ENCODE results near the gene TC2N. TPM values are rescaled to one million over a fixed set of nuclear protein-coding genes. Genes with fewer than 3 reads are reported as not detected.
"Not testable (repeated sequence)": the region's sequence is repeated elsewhere in the genome, so short reads cannot be mapped to it uniquely, and the experiment has no call there.

TC2N gene
- polyA plus RNA-seq, 3 donors = 12.1 to 68.2 (median 33.3) TPM

DNA sequence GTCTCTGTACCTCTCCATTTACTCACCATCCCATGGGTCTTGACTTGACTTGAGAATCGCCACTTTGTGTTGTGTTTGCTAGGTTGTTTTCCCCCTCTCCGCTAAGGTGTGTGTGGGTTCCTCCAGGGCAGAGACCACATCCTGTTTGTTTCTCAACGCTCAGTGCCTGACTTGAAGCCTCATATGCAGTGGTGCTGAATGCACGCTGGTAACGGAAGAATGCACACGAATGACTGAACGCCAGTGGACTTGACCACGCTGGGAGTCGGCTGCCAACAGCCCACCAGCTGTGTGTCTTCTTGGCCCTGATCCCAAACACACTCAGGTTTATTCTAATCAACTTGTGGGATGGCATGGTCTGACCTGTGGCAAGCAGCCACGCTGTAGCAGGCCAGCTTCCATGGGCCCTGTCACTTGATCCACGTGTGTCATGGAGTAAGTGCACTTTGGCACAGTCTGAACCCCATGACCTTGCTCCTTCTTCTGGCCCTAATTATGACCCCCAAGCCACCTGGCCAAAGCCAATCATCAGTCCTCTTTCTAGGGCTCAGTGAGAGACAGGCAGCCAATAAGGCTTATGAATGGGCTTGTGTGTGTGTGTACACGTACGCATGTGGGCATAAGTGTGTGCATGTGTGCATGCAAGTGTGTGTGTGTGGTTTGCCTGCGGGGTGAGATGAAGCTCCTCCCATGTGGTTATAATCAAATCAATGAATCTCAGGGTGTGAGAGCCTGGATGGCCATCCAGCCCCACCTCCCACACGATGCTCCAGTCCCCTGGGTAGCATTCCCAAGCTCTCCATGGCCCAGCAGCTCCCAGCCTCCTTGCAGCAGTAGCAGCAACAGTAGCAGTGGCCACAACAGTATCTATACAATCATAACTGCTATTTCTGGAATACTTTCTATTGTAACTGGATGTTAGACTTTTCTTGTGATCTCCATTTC, 6.4 kb upstream of the TC2N start:
- no peak overlapping the region for H3K27ac ChIP-seq (ENCODE audit: low read depth, low read length)
- 47 to 62% (median 57%) methylated on average over 15 of the region's 15 CpGs for whole genome bisulfite sequencing, 3 donors

DNA sequence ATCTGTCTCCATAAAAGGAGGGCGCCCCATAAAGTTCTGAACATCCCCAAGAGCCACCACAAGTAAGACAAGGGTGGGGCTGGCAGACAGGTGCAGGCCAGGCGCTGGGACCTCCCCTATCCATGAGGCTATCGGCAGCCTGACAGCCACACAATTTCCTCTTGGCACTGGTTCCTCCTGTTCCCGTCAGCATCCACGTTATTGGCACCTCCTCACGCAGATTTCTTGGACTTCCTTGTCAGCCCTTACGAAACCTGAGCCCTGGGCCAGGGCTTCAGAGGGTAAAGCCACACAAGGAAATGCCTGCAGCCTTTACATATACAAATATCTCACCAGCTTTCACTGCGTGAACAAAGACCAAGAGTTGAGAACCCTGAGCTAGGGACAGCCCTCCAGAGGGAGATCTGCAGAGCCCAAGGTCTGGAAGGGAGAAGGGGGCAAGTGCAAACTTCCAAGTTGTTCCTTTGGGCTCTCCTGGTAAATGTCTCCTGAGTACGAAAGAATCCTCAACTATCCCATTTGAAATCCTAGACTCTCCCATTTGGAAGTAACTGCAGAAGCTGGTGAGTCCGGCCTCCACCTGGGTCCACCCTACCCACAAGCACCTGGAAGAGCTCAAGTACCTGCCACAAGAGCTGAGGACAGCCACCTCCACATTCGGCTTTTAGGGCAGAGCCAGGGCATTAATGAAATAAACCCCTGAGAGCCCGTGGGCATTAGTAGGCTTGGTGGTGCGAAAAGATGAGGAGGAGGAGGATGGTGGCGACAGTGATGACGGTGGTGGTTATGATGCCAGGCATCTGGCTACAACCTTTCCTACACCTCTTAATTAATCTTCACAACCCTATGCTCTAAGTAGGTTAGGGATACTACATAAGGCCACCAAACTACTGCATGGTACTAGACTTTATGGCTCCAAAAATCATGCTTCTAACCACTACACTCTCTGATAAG, 5.5 kb upstream of the TC2N start:
- no peak overlapping the region for H3K27ac ChIP-seq (ENCODE audit: low read depth, low read length)
- WGBS, 3 donors = 42 to 48% (median 47%) methylated on average over 15 of the region's 15 CpGs

DNA sequence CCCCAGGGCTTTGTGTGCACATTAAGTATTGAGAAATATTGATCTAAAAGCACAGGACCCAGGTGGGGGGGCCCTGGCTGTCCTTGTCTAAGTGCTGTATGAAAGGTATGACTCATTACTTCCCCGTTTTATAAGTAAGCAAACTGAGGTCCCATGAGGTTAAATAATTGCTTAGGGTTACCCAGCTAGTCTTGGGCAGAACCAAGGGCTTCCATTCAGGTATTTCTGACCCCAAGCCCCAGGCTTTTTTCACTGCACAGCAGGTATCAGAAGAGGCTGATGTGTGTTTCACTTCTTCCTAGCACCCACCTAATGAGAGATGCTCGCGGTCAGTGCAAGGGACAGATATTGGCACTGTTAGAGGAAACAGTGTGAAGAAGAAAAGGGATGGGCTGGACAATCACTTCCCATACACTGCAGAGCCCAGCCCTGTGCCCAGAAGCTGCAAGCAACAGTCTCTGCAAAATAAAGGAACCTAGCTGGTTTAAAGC, 4.7 kb upstream of the TC2N start:
- WGBS, 3 donors = 19 to 24% (median 23%) methylated on average over 3 of the region's 3 CpGs

DNA sequence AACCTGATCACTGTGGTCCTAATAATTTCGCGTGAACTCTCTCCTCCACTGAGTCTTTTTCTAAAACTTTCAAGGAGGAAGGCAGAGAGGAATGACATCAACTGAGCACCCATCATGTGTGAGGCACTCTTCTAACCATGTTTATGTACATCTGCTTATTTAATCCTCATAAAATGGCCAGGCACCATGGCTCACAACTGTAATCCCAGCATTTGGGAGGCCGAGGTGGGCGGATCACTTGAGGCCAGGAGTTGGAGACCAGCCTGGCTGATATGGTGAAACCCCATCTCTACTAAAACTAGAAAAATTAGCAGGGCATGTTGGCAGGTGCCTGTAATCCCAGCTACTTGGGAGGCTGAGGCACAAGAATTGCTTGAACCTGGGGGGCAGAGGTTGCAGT, 4.1 kb upstream of the TC2N start:
- not testable (repeated sequence) for H3K27ac ChIP-seq (ENCODE audit: low read depth, low read length)
- WGBS, 3 donors = 73 to 98% (median 83%) methylated on average over 4 of the region's 4 CpGs

More for the DNA sequence above, 4.7 kb upstream of the TC2N start:
- H3K27ac ChIP-seq (ENCODE audit: low read depth, low read length) = no peak overlapping the region

DNA sequence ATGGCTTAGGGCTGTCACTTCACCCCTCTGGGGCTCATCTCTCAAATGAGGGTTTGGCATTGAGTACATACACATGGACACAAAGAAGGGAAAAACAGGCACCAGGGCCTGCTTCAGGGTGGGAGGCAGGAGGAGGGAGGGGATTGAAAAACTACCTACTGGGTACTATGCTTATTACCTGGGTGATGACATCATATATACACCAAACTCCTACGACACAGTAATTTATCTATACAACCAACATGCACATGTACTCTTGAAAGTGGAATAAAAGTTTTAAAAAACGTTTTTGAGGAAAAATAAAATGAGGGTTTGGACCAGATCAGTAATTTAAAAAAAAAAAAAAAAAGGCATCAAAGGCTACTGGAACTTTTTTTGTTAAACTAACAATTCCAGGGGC, 3.6 kb upstream of the TC2N start:
- H3K27ac ChIP-seq (ENCODE audit: low read depth, low read length) = no peak overlapping the region
- 45 to 74% (median 67%) methylated on average over 2 of the region's 2 CpGs for WGBS, 3 donors

DNA sequence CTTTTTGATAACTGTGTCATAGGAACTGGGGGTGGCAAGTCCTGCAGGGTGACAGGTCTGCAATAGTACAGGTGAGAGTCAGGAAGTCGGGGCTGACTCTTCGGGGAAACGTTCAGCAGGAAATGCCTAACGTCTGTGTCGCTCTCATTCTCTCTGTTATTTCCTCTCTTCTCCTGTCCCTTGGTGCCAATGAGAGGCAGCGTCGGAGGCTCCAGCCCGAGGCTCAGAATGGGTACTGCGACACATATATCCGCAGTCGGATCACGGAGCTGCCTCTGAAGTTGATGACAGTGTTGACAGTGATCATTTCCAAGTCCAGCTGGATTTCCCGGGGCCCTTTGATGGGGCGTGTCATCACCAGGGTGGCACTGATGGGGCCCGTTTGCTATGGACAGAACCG, 2.7 kb upstream of the TC2N start:
- H3K27ac ChIP-seq (ENCODE audit: low read depth, low read length) = no peak overlapping the region
- WGBS, 3 donors = 40 to 62% (median 60%) methylated on average over 16 of the region's 16 CpGs

DNA sequence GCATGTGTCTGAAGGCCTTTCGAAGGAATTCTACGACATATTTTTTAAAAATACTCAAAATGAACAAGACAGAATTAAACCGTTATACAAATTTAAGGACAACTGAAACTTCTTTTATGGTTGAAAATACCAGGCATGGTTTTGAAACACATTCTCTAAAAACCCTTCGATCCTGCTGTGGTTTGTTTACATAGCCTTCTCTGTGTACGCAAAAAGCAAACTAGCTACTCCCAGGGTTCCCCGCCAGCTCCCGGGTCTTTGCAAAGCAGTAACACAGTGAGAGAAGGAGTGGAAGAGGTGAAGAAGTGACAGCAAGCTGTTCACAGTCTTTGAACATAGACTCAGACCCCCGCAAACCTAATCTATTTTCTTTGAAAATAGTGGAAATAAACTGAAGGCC, 2.2 kb upstream of the TC2N start:
- H3K27ac ChIP-seq (ENCODE audit: low read depth, low read length) = no peak overlapping the region
- 43 to 87% (median 86%) methylated on average over 8 of the region's 8 CpGs for WGBS, 3 donors

DNA sequence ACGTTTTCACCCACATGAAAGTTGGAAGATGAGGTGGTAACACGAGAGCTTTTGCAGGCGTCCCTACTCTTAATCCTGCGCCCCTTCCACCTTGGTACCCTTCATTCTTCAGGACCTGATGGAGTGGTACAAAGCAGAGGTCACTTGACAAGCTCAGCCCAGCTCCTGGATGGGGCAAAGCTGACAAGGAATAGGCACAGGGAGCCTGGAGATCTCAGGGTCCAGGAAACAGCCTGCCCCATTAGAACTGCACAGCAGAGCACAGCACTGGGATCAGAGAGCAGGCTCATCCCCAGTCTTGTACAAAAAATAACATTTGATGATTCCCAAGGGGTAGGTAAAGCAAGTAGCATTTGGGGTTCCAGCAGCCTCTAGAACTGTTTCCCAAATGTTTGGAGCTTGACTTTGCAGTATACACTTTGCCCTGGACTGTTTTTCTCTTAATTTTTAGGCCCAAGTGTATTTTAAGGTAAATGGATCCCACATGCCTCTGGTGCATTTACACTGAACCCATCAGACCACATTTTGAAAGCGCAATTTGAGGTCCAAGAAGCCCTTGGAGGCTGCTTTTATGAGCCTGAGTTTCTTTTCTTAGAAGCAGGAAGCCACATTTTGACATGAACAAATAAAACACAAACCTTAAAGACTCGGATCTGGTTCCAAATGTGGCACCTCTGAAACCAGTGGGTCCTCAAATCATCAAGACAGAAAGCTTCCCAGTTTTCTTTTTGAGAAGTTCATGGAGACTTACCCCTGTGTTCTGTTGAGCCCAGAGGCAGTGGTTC, 633 bp downstream of the TC2N start:
- H3K27ac ChIP-seq (ENCODE audit: low read depth, low read length) = no peak overlapping the region
- WGBS, 3 donors = 69 to 88% (median 75%) methylated on average over 6 of the region's 6 CpGs

DNA sequence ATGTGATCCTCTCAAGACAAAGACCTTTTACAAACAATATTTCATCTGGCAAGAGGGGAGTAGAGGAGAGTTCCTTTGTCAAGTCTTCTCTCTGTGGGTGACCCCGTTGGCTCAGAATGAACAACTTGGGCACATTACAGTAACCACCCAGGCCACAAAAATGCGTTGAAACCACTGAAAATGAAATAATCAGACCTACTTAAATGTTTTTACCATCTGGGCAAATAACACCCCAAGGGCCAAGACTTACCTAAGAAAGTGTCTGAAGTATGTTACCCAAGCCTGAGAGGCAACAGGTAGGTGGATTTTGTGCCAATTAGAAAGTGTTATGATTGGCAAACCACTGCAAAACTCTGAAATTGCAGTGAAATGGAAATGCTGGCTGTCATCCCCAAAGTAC, 1.3 kb downstream of the TC2N start:
- H3K27ac ChIP-seq (ENCODE audit: low read depth, low read length) = no peak overlapping the region
- WGBS, 3 donors = 42 to 82% (median 53%) methylated on average over 2 of the region's 2 CpGs

DNA sequence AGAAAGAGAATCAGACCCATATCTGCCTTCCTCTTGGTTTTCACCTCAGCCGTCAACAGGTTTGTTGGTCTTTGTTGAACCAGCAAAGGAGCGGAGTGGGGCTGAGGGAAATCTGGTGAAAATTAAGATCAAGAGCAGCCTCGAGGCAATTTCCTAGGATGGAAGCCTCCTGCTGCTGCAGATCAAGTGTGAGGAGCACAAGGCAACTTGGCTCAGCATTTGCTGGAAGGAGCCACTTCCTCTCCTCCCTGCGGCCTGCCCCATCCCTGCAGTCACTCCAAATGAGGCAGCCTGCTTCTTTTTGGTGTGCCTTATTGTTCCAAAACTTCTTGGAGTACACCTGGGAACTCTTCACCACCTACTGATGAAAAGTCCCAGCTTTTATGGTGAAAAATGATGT, 4.9 kb downstream of the TC2N start:
- WGBS, 3 donors = 64 to 74% (median 67%) methylated on average over 4 of the region's 4 CpGs
- no peak overlapping the region for H3K27ac ChIP-seq (ENCODE audit: low read depth, low read length)

DNA sequence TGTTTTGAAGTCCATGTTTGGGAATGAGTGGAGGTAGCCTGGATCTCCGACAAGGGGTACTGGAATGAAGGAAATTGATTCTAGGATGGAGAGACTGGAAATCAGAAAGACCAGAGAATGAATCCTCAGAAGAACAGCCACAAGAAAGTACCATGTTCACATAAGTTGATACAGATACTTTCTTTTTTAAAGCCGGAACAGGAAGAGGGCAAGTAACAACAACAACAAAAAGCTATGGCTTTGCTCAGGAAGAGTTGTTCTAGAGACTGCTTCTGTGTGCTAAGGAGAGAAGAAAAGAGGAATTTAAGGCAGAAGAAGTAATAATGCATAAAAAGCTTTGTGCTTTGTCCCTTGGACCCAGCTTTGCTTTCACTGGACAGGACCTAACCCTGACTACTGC, 6.2 kb downstream of the TC2N start:
- H3K27ac ChIP-seq (ENCODE audit: low read depth, low read length) = no peak overlapping the region
- WGBS, 3 donors = 49 to 90% (median 77%) methylated on average over 2 of the region's 2 CpGs

DNA sequence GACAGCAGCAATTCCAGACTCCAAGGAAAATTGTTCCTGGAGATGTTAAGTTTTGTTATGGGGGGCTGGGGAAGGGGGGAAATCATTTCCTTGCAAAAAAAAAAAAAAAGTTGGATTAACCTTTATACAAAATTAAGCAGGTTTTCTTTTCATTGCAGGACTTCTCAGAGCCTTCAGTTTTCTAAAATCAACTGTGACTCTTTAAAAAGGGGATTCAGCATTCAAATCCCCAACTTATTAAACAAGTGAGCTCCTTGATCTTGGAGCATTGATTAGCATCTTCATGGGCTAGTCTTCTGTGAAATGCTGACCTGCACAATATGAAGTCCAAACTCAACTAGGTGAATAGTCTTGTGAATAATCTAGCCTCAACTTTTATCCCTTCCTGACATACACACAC, 7.1 kb downstream of the TC2N start:
- H3K27ac ChIP-seq (ENCODE audit: low read depth, low read length) = no peak overlapping the region

DNA sequence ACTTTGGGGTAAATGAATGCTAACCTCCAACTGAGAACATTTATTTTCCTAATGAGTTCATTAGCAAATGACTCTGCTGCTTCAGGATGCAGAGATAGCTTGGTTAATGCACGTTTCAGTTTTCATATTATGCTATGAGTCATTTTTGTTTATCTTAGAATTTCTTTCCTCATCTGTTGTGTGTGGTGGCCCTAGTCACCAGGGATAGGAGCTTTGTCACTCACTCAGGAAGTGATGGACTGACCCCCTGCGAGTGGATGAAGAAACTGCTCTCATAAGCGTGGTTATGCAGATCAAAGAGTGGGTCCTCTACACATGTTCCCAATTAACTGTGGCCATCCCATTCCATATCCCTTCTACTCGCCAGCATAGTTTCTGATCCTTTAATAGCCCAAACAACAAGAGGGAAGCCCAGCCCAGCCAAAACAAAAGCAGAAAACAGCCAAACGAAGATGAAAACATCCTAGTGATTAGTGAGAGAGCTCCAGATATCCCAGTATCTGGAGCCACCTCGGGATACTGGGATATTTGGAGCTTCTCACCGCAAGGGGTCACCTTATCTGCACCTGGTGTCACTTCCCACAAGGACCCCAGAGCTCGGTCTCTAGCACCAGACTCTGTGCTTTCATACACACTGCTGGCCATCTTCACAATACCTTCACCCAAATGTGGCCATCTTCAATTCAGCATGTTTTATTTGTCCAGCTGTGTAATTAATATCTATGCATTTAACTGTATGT, 8.6 kb downstream of the TC2N start:
- no peak overlapping the region for H3K27ac ChIP-seq (ENCODE audit: low read depth, low read length)
- 33 to 44% (median 35%) methylated on average over 8 of the region's 8 CpGs for WGBS, 3 donors

DNA sequence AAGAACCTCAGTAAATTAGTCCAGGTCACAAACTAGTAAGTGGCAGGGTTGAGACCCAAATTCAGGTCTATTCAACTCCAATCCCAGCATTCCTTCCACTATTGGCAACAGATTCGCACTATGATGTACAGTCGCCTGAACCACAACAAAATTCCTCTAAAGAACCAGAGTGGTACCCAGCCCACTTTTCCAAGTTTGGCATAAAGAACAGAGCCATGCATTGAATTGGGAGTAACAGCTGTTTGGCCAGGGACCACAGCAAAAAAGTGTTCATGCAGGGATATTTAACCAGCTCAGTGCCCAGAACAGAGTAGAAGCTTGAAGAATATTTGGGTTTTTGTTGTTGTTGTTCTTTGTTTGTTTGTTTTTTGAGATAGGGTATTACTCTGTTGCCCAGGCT, 9.7 kb downstream of the TC2N start:
- 94 to 97% (median 96%) methylated on average over 2 of the region's 2 CpGs for WGBS, 3 donors
- H3K27ac ChIP-seq (ENCODE audit: low read depth, low read length) = no peak overlapping the region

DNA sequence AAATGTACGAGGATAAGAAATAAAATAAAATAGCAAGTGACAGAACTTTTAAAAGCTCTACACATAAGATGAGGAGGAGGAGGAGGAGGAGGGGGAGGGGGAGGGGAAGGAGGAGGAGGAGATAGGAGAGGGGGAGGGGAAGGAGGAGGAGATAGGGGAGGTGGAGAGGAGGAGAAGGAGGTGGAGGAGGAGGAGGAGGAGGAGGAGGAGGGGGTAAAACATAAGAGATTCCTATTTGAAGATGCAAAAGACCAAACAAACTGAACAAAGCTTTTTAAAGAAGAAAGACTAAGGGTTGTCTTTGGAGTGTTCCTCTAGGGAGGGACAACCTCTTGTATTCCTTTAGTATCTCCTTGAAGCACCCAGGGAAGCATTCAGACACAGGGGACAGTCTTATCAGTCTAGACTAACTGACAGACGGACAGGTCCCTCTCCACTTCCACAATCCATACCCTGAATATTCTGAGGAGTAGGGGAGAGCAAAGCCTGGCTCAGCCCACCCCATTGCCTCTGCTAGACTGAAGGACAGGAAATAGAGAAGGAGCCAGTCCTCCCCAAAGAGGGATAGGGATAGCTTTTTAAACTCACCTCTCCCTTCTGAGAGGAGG, 12.9 kb downstream of the TC2N start:
- 58 to 73% (median 67%) methylated on average over 2 of the region's 2 CpGs for WGBS, 3 donors
- no peak overlapping the region for H3K27ac ChIP-seq (ENCODE audit: low read depth, low read length)

DNA sequence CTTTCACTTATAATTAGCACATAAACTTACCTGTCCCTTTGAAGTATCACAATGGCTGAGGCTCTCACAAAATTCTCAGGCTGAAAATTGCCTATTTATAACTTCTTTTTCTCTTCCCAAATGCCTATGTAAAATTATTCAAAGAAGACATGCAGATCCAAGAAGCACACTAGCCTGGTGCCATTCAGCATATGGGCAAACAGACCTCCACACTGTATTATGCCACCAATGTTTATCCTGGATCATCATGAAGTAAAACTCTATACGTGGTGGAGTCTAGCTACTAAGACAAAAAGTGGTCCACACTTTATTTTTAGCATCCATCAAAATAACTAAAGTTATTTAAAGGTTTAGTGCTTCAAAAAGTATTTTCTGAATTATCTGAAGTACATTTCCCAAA, 15.8 kb downstream of the TC2N start:
- 38 to 62% (median 44%) methylated on average over 1 of the region's 1 CpG for WGBS, 3 donors
- no peak overlapping the region for H3K27ac ChIP-seq (ENCODE audit: low read depth, low read length)

DNA sequence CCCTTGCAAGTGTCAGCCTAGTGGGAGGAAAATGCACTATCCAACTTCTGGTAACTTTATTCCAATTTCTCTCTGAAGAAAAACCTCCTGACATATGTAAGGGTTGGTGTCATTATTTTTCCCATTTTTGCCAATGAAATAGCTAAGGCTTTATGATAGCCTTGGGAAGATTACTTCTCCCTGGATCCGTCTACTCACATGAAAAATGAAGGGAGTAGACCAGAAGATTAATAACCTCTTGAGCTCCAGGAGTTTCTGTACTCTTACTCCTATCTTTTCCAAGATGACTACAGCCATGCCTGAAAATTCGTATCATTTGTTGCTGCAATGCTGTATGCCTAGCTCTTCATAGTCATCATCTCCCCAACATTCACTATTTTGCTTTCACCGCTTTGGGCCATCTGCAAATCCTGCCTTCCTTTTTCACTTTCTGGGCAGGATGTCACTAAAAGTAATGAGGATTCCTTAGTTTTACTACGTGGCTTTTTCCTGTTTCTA, 18.8 kb downstream of the TC2N start:
- no peak overlapping the region for H3K27ac ChIP-seq (ENCODE audit: low read depth, low read length)
- 47 to 71% (median 56%) methylated on average over 4 of the region's 4 CpGs for WGBS, 3 donors

Measured in adipose tissue (tissue), 3 donors.